ENCODE results near the gene KIRREL3.

Gene KIRREL3

DNA sequence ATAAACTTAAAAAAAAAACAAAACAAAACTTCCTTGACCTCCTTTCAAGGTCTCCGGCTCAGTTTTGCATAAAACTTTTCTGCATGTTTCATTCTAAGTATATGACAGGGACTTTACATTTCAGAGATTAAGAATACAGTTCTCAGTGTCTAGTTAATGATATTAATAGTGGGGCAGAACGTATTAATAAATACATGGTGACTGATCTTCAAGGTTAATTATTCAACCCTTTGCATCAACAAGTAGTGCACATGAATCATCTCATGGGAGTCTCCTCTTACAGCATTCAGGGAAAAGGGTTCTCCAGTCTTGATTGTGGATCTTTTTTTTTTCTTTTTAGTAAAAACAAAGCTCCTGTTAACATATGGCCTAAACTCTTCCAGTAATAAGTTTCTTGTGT, 146.8 kb downstream of the KIRREL3 start:
- Histone ChIP-seq H3K27me3 (ENCODE audit: insufficient read depth, low read length) (no peaks in the 10 kb centered on the region), H2AFZ (ENCODE audit: low read length, unreplicated experiment) (no peak overlapping the region), H3K27ac (ENCODE audit: low read depth, low read length) (no peak overlapping the region), H3K79me2 (ENCODE audit: control insufficient read depth, insufficient read depth, low read length, unreplicated experiment) (no peaks in the 10 kb centered on the region), H3K36me3 (ENCODE audit: insufficient read depth, low read length) (no peaks in the 10 kb centered on the region), H3K4me3 (ENCODE audit: low read depth, low read length) (no peak overlapping the region), H3K4me1 (ENCODE audit: control insufficient read depth, insufficient read depth, low read length, unreplicated experiment) (no peaks in the 10 kb centered on the region)

DNA sequence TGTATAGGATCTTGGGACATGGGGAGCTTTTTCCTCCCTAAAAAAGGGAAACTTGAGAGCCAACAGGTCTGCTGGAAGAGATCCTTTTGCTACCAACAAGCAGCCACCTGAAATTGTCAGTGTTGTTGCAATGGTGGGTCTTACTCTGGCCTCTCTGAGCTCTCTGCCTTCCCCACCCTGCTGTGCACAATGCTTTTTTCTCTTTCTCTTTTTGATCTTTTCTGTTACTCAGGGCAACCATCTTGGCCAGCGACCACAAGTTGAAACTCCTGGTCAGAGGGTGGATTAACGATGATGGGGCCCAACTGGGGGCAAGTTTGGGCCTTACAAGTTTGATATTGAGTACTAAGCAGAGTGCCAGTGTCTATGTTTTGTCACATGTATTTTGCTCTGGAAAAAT, 155.8 kb downstream of the KIRREL3 start:
- Histone ChIP-seq H3K79me2 (ENCODE audit: control insufficient read depth, insufficient read depth, low read length, unreplicated experiment) (no peaks in the 10 kb centered on the region), H2AFZ (ENCODE audit: low read length, unreplicated experiment) (no peak overlapping the region), H3K36me3 (ENCODE audit: insufficient read depth, low read length) (no peaks in the 10 kb centered on the region), H3K27me3 (ENCODE audit: insufficient read depth, low read length) (no peaks in the 10 kb centered on the region), H3K27ac (ENCODE audit: low read depth, low read length) (no peak overlapping the region), H3K4me1 (ENCODE audit: control insufficient read depth, insufficient read depth, low read length, unreplicated experiment) (no peaks in the 10 kb centered on the region), H3K4me3 (ENCODE audit: low read depth, low read length) (no peak overlapping the region)

- no peaks in the 10 kb centered on the region for H3K36me3 ChIP-seq (ENCODE audit: insufficient read depth, low read length)
- no peaks in the 10 kb centered on the region for H3K79me2 ChIP-seq (ENCODE audit: control insufficient read depth, insufficient read depth, low read length, unreplicated experiment)
- no peak overlapping the region for H2AFZ ChIP-seq (ENCODE audit: low read length, unreplicated experiment)
- H3K27ac ChIP-seq (ENCODE audit: low read depth, low read length) = no peak overlapping the region
- no peaks in the 10 kb centered on the region for H3K27me3 ChIP-seq (ENCODE audit: insufficient read depth, low read length)
- H3K4me3 ChIP-seq (ENCODE audit: low read depth, low read length) = no peak overlapping the region
- no peaks in the 10 kb centered on the region for H3K4me1 ChIP-seq (ENCODE audit: control insufficient read depth, insufficient read depth, low read length, unreplicated experiment)
Measured at GRCh38 chr11:126843096-126843495, 157.5 kb downstream of the KIRREL3 start.

- no peaks in the 10 kb centered on the region for H3K79me2 ChIP-seq (ENCODE audit: control insufficient read depth, insufficient read depth, low read length, unreplicated experiment)
- H3K36me3 ChIP-seq (ENCODE audit: insufficient read depth, low read length) = no peaks in the 10 kb centered on the region
- no peak overlapping the region for H2AFZ ChIP-seq (ENCODE audit: low read length, unreplicated experiment)
- H3K4me1 ChIP-seq (ENCODE audit: control insufficient read depth, insufficient read depth, low read length, unreplicated experiment) = no peaks in the 10 kb centered on the region
- H3K27ac ChIP-seq (ENCODE audit: low read depth, low read length) = no peak overlapping the region
- no peaks in the 10 kb centered on the region for H3K27me3 ChIP-seq (ENCODE audit: insufficient read depth, low read length)
- no peak overlapping the region for H3K4me3 ChIP-seq (ENCODE audit: low read depth, low read length)
Measured at GRCh38 chr11:126841999-126842398, 158.6 kb downstream of the KIRREL3 start.

- H3K27ac ChIP-seq (ENCODE audit: low read depth, low read length) = no peak overlapping the region
- no peaks in the 10 kb centered on the region for H3K27me3 ChIP-seq (ENCODE audit: insufficient read depth, low read length)
- H3K4me3 ChIP-seq (ENCODE audit: low read depth, low read length) = no peak overlapping the region
- no peaks in the 10 kb centered on the region for H3K36me3 ChIP-seq (ENCODE audit: insufficient read depth, low read length)
- H2AFZ ChIP-seq (ENCODE audit: low read length, unreplicated experiment) = no peak overlapping the region
- H3K79me2 ChIP-seq (ENCODE audit: control insufficient read depth, insufficient read depth, low read length, unreplicated experiment) = no peaks in the 10 kb centered on the region
- H3K4me1 ChIP-seq (ENCODE audit: control insufficient read depth, insufficient read depth, low read length, unreplicated experiment) = no peaks in the 10 kb centered on the region
Measured at GRCh38 chr11:126840975-126841374, 159.6 kb downstream of the KIRREL3 start.

DNA sequence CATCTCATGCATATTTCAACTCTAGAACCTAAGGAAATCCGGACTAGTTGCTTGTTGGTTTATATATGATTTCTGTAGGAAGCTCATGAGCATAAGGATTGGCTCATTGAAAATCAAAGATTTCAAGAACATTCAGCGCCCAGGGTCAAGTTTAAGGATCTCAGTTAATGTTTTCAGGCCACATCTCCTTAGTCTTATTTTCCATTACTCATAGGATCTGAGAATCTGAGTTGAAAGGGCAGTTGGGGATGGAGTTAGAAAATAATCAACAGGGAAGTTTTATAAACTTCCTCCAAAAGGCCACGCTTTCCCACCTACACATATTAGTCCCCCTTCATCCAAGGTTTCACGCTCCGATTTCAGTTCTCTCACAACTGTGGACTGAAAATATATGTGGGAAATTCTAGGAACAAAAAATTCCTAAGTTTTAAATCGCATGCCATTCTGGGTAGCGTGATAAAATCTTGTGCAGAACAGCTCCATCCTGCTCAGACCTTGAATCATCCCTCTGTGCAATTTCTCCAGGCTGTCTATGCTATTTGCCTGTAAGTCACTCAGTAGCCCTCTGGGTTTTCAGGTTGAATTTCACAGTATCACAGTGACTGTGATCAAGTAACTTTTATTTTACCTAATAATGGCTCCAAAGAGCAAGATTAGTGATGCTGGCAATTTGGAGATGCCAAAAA, 160.2 kb downstream of the KIRREL3 start:
- H3K4me1 ChIP-seq (ENCODE audit: control insufficient read depth, insufficient read depth, low read length, unreplicated experiment) = no peaks in the 10 kb centered on the region
- H3K27ac ChIP-seq (ENCODE audit: low read depth, low read length) = no peak overlapping the region

DNA sequence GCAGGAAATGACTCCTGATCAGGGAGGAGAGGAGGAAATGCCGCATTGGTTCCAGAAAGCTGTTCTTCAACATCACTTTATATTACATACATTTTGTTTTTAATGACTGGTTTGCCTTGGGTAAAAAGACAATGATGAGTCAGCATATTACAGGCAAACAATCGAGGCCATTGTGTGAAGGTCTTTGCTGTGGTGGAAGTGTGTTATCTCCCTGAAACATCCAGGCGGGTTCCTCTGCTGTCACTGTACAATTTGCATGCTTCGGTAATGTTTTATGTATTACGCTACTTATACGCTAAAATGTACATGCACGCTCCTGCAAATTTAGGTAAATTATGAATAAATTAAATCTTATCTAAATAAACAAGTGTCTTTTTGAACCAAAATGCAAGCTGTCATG, 161.1 kb downstream of the KIRREL3 start:
- Histone ChIP-seq H3K4me3 (ENCODE audit: low read depth, low read length) (no peak overlapping the region), H3K27me3 (ENCODE audit: insufficient read depth, low read length) (no peaks in the 10 kb centered on the region), H3K79me2 (ENCODE audit: control insufficient read depth, insufficient read depth, low read length, unreplicated experiment) (no peaks in the 10 kb centered on the region), H2AFZ (ENCODE audit: low read length, unreplicated experiment) (no peak overlapping the region), H3K27ac (ENCODE audit: low read depth, low read length) (no peak overlapping the region), H3K36me3 (ENCODE audit: insufficient read depth, low read length) (no peaks in the 10 kb centered on the region), H3K4me1 (ENCODE audit: control insufficient read depth, insufficient read depth, low read length, unreplicated experiment) (peaks cover 5% of the 10 kb centered on the region)

More for the DNA sequence above, 160.2 kb downstream of the KIRREL3 start:
- Histone ChIP-seq H2AFZ (ENCODE audit: low read length, unreplicated experiment) (no peak overlapping the region), H3K4me3 (ENCODE audit: low read depth, low read length) (no peak overlapping the region), H3K79me2 (ENCODE audit: control insufficient read depth, insufficient read depth, low read length, unreplicated experiment) (no peaks in the 10 kb centered on the region), H3K27me3 (ENCODE audit: insufficient read depth, low read length) (no peaks in the 10 kb centered on the region), H3K36me3 (ENCODE audit: insufficient read depth, low read length) (no peaks in the 10 kb centered on the region)

DNA sequence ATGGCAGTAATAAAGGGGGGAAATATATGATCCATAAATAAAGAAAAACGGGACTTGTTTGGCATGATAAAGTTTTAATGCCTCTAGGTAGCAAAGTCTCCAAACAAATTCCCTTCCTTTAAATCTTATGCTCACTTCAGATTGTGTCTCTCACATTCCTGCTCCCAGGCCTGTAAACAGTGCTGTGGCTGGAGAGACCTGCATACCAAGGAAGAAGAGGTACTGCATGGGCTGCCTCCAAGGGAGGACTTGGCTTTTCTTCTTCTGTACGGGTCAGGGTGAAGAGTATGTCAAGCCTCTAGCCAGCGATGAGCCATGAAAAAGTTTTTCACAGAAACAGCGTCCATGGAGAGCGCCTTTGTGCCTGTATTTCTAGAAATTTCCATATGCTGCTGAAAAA, 161.8 kb downstream of the KIRREL3 start:
- Histone ChIP-seq H3K27ac (ENCODE audit: low read depth, low read length) (no peak overlapping the region), H3K27me3 (ENCODE audit: insufficient read depth, low read length) (no peaks in the 10 kb centered on the region), H2AFZ (ENCODE audit: low read length, unreplicated experiment) (no peak overlapping the region), H3K79me2 (ENCODE audit: control insufficient read depth, insufficient read depth, low read length, unreplicated experiment) (no peaks in the 10 kb centered on the region), H3K4me1 (ENCODE audit: control insufficient read depth, insufficient read depth, low read length, unreplicated experiment) (peaks cover 12% of the 10 kb centered on the region), H3K4me3 (ENCODE audit: low read depth, low read length) (no peak overlapping the region), H3K36me3 (ENCODE audit: insufficient read depth, low read length) (no peaks in the 10 kb centered on the region)

DNA sequence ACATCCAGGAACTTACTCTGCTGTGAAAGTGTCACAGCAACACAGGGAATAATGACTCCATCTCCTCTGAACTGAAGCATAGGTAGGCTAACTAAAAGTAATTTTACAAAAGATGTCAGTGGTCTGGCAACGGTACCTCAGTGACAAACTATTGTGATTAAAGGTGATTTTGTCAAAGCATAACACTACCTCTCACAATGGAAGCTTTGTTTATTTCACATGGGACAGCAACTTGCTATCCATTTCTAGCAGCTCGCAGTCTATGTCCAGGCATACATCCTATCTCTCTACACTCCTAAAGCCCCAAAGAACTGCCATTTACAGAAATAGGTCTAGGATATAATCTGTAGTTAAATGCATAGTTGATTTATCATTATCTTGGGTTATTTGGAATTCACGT, 163.0 kb downstream of the KIRREL3 start:
- Histone ChIP-seq H3K27ac (ENCODE audit: low read depth, low read length) (no peak overlapping the region), H2AFZ (ENCODE audit: low read length, unreplicated experiment) (no peak overlapping the region), H3K27me3 (ENCODE audit: insufficient read depth, low read length) (no peaks in the 10 kb centered on the region), H3K4me3 (ENCODE audit: low read depth, low read length) (no peak overlapping the region), H3K36me3 (ENCODE audit: insufficient read depth, low read length) (no peaks in the 10 kb centered on the region), H3K79me2 (ENCODE audit: control insufficient read depth, insufficient read depth, low read length, unreplicated experiment) (no peaks in the 10 kb centered on the region), H3K4me1 (ENCODE audit: control insufficient read depth, insufficient read depth, low read length, unreplicated experiment) (peaks cover 15% of the 10 kb centered on the region)

DNA sequence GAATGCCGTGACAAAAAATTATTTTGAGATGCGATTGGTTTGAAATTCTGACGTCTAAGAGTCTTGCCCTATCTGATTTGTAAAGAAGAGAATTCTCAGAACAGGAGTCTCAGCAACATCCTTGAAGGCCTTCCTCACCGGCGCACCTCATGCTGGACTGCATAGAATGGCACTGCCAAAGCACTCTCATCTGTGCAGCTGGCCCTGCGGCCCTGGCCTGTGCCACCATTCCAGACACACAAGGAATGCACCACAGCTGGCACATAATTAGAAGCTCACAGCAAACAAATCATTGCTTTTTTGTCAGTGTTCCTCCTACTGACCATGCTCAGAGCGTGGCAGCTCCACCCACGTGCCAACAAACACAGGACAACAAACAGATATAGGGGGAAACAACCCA, 166.0 kb downstream of the KIRREL3 start:
- H3K4me1 ChIP-seq (ENCODE audit: control insufficient read depth, insufficient read depth, low read length, unreplicated experiment) = peaks cover 15% of the 10 kb centered on the region
- peak overlapping the region; percentile 75 for H2AFZ ChIP-seq (ENCODE audit: low read length, unreplicated experiment)
- no peaks in the 10 kb centered on the region for H3K27me3 ChIP-seq (ENCODE audit: insufficient read depth, low read length)
- peak overlapping the region; percentile 66 for H3K27ac ChIP-seq (ENCODE audit: low read depth, low read length)
- H3K79me2 ChIP-seq (ENCODE audit: control insufficient read depth, insufficient read depth, low read length, unreplicated experiment) = no peaks in the 10 kb centered on the region
- H3K36me3 ChIP-seq (ENCODE audit: insufficient read depth, low read length) = no peaks in the 10 kb centered on the region
- H3K4me3 ChIP-seq (ENCODE audit: low read depth, low read length) = peak overlapping the region; percentile 46; the same call in 1 of the 2 replicates

GRCh38 chr11:126834149-126834548, 166.4 kb downstream of the KIRREL3 start:
- Histone ChIP-seq H3K4me3 (ENCODE audit: low read depth, low read length) (peak overlapping the region; percentile 46; the same call in 1 of the 2 replicates), H3K36me3 (ENCODE audit: insufficient read depth, low read length) (no peaks in the 10 kb centered on the region), H3K27me3 (ENCODE audit: insufficient read depth, low read length) (no peaks in the 10 kb centered on the region), H3K27ac (ENCODE audit: low read depth, low read length) (peak overlapping the region; percentile 66), H2AFZ (ENCODE audit: low read length, unreplicated experiment) (peak overlapping the region; percentile 75), H3K79me2 (ENCODE audit: control insufficient read depth, insufficient read depth, low read length, unreplicated experiment) (no peaks in the 10 kb centered on the region), H3K4me1 (ENCODE audit: control insufficient read depth, insufficient read depth, low read length, unreplicated experiment) (peaks cover 15% of the 10 kb centered on the region)

All from ACC112 (cell line).